Stomach (tissue), 9 donors: ENCODE data around the gene STON2. TPM values are rescaled to one million over a fixed set of nuclear protein-coding genes. Genes with fewer than 3 reads are reported as not detected.

Source experiments
- DNase-seq, 2 donors: peaks; one replicate each; pipeline versions ENCODE4 v3.0.0 to v3.0.0-alpha.2; 2013 to 2019
- H3K27ac ChIP-seq, 5 donors: fragments of 200-600 bp in 4 of 5; sonication (generic) in 4 of 5; one replicate each; pipeline ENCODE4 v1.5.1; 2013 to 2019; ENCODE audit warnings: mild to moderate bottlenecking in 1 of 5, moderate library complexity in 1 of 5
- H3K27me3 ChIP-seq, 3 donors: fragments of 200-600 bp; sonication (generic); one replicate each; pipeline ENCODE4 v1.5.1; 2017 to 2019; ENCODE audit warnings: mixed run types in 1 of 3
- H3K36me3 ChIP-seq, 4 donors: fragments of 200-600 bp; sonication (generic); 1 replicate in 3 of 4; 2 replicates in 1 of 4; pipeline ENCODE4 v1.5.1; 2016 to 2019
- H3K4me1 ChIP-seq, 4 donors: fragments of 200-600 bp; sonication (generic); one replicate each; pipeline ENCODE4 v1.5.1; 2016 to 2019
- H3K4me3 ChIP-seq, 4 donors: fragments of 200-600 bp; sonication (generic) in 3 of 4; one replicate each; pipeline ENCODE4 v1.5.1; 2016 to 2019; ENCODE audit warnings: mild to moderate bottlenecking in 1 of 4
- H3K9me3 ChIP-seq, 4 donors: fragments of 200-600 bp; sonication (generic); one replicate each; pipeline ENCODE4 v1.5.1; 2016 to 2019
- EP300 ChIP-seq: sonication (generic); formaldehyde crosslinking; IDR thresholded peaks from one replicate; pipeline ENCODE4 v1.6.1; 2017; ENCODE audit warnings: antibody characterized with exemption
- POLR2A ChIP-seq, 4 donors: fragments of 450-650 bp; IDR thresholded peaks; one replicate each; pipeline ENCODE4 v1.6.1; 2016; ENCODE audit warnings: antibody characterized with exemption in 4 of 4, control low read depth in 2 of 4, mild to moderate bottlenecking in 1 of 4, moderate library complexity in 1 of 4
- POLR2AphosphoS5 ChIP-seq, 3 donors: sonication (generic); formaldehyde crosslinking; IDR thresholded peaks; one replicate each; pipeline ENCODE4 v1.6.1; 2016; ENCODE audit warnings: antibody characterized with exemption in 3 of 3
- WGBS, 5 donors: extraction: QIAGEN DNeasy Blood & Tissue Kit in 3 of 5; methylation state at CpG; one replicate each; pipeline versions ENCODE4 v1.1.5 to v1.1.7; 2013 to 2018; 5-methylcytosine and 5-hydroxymethylcytosine counted together
- intact Hi-C: fragments of 100-400 bp; cut with DNase I; formaldehyde crosslinking; loops from one replicate; pipeline ENCODE4 v1.15.1; 2023; ENCODE audit warnings: low total_unique reads
- polyA plus RNA-seq, 3 donors: library from polyadenylated mRNA; stranded (reverse); fragments of 200-250 nt; gene quantifications; one replicate each; pipeline ENCODE4 v1.2.3, GENCODE V29; 2013
- total RNA-seq, 5 donors: library from RNA; depleted of rRNA; stranded (reverse); fragments of >200 nt; gene quantifications; one replicate each; pipeline versions ENCODE4 v1.1.0 to v1.2.3, GENCODE V29; 2014 to 2016
- TF ChIP-seq, protein P1 (sequence below), 7 experiments: fragments of 450-650 bp in 4 of 7; fragments of 200-600 bp in 3 of 7; sonication (generic) in 3 of 7; IDR thresholded peaks; one replicate each; pipeline ENCODE4 v1.5.1; 2016 to 2019; ENCODE audit warnings: antibody characterized with exemption in 7 of 7, control low read depth in 2 of 7, mild to moderate bottlenecking in 1 of 7
- donor health status: healthy with polysubstance abuse.
- donor health status: Bipolar disorder and iron deficiency.
- donor health status: healthy.

STON2 gene
- total and polyA plus RNA-seq, 8 donors, result 1.4 to 50.2 (median 8.3) TPM

DNA sequence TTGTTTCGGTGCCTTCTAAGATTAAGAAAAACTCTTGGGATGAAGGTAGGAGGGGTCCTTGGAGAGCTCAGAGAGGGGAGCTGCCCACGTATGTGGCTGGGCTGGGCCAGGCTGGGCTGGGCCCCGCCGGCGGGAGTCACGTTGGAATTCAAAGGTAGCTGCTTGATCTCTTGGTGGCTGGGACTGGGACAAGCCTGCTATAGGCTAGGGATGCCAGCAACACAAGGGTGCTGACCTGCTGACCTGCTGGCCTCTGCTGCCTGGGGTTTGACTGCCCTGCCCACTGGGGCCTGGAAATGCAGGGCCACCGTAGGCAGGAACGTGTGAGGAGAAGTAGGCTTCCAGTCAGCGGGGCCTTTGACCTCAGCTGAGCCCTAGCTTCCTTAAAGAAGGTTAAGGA is 126.6 kb downstream of the STON2 start:
- 89 to 97% (median 91%) methylated on average over 9 of the region's 9 CpGs for WGBS, 5 donors

DNA sequence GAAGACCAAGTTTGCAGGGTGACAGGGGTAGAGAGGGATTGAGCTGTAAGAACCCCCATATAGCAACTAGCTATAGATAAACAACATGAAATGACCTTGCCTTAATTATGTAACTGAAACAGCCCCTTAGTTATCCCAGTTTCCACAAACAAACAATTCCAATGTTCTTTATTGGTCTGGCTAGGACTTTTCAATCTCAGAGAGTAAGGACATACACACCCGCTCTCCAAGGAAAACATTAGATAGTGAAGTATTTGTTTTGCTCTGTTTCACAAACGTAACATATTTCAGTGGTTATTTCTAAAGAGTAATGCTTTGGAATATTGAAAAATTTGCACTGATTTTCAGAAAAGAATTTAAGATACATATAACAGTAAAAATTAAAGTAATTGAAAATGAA is 127.8 kb downstream of the STON2 start:
- intact Hi-C loops, result loop anchor here (5.0 kb wide), 1 partner anchor 185 kb away; no protein-coding TSS in a partner anchor
- TF ChIP-seq EP300 (no peak), POLR2AphosphoS5 (IDR thresholded peaks at IDR 0.05) (no peak), POLR2A (IDR thresholded peaks at IDR 0.05) (no peak)
- TF ChIP-seq, protein P1, sequence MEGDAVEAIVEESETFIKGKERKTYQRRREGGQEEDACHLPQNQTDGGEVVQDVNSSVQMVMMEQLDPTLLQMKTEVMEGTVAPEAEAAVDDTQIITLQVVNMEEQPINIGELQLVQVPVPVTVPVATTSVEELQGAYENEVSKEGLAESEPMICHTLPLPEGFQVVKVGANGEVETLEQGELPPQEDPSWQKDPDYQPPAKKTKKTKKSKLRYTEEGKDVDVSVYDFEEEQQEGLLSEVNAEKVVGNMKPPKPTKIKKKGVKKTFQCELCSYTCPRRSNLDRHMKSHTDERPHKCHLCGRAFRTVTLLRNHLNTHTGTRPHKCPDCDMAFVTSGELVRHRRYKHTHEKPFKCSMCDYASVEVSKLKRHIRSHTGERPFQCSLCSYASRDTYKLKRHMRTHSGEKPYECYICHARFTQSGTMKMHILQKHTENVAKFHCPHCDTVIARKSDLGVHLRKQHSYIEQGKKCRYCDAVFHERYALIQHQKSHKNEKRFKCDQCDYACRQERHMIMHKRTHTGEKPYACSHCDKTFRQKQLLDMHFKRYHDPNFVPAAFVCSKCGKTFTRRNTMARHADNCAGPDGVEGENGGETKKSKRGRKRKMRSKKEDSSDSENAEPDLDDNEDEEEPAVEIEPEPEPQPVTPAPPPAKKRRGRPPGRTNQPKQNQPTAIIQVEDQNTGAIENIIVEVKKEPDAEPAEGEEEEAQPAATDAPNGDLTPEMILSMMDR (IDR thresholded peaks at IDR 0.05), result no peak
- H3K4me3 ChIP-seq, result no peak overlapping the region
- WGBS, 5 donors, result 36 to 59% (median 46%) methylated on average over 2 of the region's 2 CpGs
- H3K9me3 ChIP-seq, result no peaks in the 10 kb centered on the region
- no peak overlapping the region for H3K27ac ChIP-seq
- peaks cover 0 to 12% (median 3%) of the 10 kb centered on the region in 4 donors for H3K36me3 ChIP-seq
- no peaks in the 10 kb centered on the region for H3K27me3 ChIP-seq
- DNase-seq, result no peak
- H3K4me1 ChIP-seq, result peaks cover 0 to 13% (median 6%) of the 10 kb centered on the region in 4 donors

More for the DNA sequence above, 126.6 kb downstream of the STON2 start:
- H3K4me1 ChIP-seq, result peaks cover 0 to 13% (median 6%) of the 10 kb centered on the region in 4 donors
- H3K9me3 ChIP-seq, result no peaks in the 10 kb centered on the region
- TF ChIP-seq, protein P1 (IDR thresholded peaks at IDR 0.05), result no peak
- TF ChIP-seq POLR2A (IDR thresholded peaks at IDR 0.05), result no peak
- TF ChIP-seq POLR2AphosphoS5 (IDR thresholded peaks at IDR 0.05), result no peak
- no peak for TF ChIP-seq EP300
- peaks cover 0 to 20% (median 7%) of the 10 kb centered on the region in 4 donors for H3K36me3 ChIP-seq
- intact Hi-C loops, result loop anchor here (5.0 kb wide), 1 partner anchor 184 kb away; no protein-coding TSS in a partner anchor
- no peak for DNase-seq
- no peaks in the 10 kb centered on the region for H3K27me3 ChIP-seq
- H3K27ac ChIP-seq, result no peak overlapping the region
- no peak overlapping the region for H3K4me3 ChIP-seq

DNA sequence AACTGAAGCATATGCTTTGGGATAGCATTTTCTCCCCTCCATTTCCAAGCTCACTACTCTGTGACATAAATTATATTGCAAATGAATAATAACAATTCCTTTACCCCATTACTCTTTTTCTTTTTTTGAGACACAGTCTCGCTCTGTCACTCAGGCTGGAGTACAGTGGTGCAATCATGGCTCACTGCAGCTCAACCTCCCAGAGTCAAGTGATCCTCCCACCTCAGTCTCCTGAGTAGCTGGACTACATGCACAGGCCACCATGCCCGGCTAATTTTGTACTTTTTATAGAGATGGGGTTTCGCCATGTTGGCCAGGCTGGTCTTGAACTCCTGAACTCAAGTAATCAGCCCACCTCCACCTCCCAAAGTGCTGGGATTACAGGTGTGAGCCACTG is 130.1 kb downstream of the STON2 start:
- no peak for TF ChIP-seq POLR2AphosphoS5 (IDR thresholded peaks at IDR 0.05)
- TF ChIP-seq, protein P1 (IDR thresholded peaks at IDR 0.05), result no peak
- no peak for TF ChIP-seq POLR2A (IDR thresholded peaks at IDR 0.05)
- no peak for TF ChIP-seq EP300
- intact Hi-C loops, result loop anchor here (5.0 kb wide), 1 partner anchor 187 kb away; no protein-coding TSS in a partner anchor
- H3K27ac ChIP-seq, result no peak overlapping the region
- no peak for DNase-seq
- no peak overlapping the region for H3K4me3 ChIP-seq
- H3K9me3 ChIP-seq, result no peaks in the 10 kb centered on the region
- 79 to 85% (median 84%) methylated on average over 3 of the region's 3 CpGs for WGBS, 5 donors
- peaks cover 0 to 3% (median 0%) of the 10 kb centered on the region in 4 donors for H3K36me3 ChIP-seq
- peaks cover 0 to 13% (median 6%) of the 10 kb centered on the region in 4 donors for H3K4me1 ChIP-seq
- H3K27me3 ChIP-seq, result no peaks in the 10 kb centered on the region

DNA sequence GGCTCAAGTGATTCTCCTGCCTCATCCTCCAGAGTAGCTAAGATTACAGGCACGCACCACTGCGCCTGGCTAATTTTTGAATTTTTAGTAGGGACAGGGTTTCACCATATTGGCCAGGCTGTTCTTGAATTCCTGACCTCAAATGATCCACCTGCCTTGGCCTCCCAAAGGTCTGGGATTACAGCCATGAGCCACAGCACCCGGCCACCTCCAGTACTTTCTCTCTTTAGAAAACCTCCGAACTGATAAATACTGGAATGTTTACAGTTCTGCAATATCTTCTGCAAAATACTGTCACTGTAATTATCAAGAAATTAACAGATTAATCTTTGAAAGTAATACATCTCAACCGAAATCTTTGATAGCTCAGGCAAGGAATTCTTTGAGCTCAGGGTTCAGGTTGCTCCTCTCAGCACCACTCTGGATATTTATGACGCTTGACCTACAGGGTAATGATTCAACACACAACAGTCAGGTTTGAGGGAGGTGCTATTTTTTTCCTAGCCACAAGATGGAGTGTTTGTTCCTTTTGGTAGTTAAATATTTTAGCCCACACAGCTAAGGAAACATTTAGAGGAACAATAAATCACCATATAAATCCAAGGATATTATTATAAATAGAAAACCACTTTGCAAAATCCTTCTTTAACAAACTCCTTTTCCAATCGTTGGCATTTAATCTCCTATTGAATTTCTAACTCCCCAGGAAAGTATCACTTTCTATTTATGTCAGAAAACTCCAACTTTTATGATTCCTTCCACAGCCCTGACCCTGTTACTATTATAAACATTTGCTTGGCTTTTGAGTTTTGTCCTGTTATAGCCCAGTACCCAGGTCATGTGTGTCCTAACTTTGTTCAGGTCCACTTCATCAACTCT is 130.8 kb downstream of the STON2 start:
- DNase-seq, result peak in 1 of 2 donors; percentile 87
- Histone ChIP-seq H3K4me3 (no peak overlapping the region), H3K27me3 (no peaks in the 10 kb centered on the region), H3K27ac (no peak overlapping the region), H3K9me3 (no peaks in the 10 kb centered on the region), H3K4me1 (peaks cover 0 to 13% (median 6%) of the 10 kb centered on the region in 4 donors), H3K36me3 (peaks cover 0 to 3% (median 0%) of the 10 kb centered on the region in 4 donors)
- WGBS, 5 donors, result 31 to 39% (median 32%) methylated on average over 7 of the region's 7 CpGs
- intact Hi-C loops, result no loop called here
- TF ChIP-seq, protein P1 (IDR thresholded peaks at IDR 0.05), result peak in 5 of 7 experiments; percentile 59 to 84 (median 80)
- no peak for TF ChIP-seq POLR2AphosphoS5 (IDR thresholded peaks at IDR 0.05)
